GM21367 (cell line): Measurements from ENCODE around the gene CSNK2A2.

Experiments
- ATAC-seq: cut with Tn5 transposase; IDR thresholded peaks from one replicate; pipeline ENCODE4 v1.9.1; 2021; ENCODE audit not compliant: unreplicated experiment

CSNK2A2 gene

GRCh38 chr16:58200004-58200797 is 2.3 kb upstream of the CSNK2A2 start:
- no peak for ATAC-seq

DNA sequence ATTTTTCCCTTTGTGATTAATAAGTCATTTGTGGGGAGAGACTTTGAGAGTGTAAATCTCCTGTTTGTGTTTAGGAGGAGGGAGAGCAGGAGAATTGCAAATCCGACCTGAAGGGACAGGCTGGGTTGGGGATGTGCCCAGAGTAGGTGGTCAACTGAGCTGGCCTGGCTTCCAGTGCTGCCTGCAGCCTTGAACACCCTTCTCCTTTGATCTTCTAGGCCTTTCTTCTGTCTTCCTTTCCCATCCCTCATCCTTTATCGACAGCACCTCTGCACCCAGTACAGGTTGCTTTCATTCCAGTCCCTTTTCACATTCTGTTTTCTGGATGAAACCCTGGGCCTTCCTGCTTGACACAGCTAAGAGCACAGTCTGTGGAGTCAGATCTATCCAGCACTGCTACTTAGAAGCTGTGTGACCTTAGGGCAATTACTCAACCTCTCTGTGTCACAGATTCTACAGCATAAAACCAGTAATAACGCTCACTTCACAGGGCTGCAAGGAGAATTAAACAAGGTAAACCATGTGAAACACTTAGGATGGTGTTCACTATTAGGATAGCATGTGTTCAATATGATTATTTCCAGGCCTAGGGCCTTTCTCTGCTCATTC is 1.0 kb upstream of the CSNK2A2 start:
- no peak for ATAC-seq

GRCh38 chr16:58197314-58198012 is 443 bp downstream of the CSNK2A2 start:
- peak; percentile 4 for ATAC-seq

DNA sequence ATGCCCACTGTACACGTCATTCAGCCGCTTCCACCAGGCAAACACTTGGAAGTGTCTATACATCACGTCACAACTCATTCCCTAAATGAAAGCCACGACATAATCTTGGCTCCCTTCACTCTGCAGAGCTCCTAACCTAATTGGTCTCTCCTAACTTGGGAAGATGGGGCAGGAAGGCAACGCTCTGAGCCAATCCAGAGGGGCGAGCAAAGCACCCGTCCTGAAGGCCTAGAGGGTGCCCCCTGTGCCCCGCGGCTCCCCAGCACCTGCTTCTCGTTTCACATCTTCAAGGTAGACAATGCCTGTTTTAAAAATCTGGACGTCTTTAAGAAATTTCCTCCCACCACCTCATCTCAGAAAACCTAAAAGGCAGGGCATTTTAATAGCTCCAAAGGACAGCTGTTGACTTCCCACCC is 1.0 kb downstream of the CSNK2A2 start:
- no peak for ATAC-seq

GRCh38 chr16:58195771-58196170 is 2.1 kb downstream of the CSNK2A2 start:
- no peak for ATAC-seq

DNA sequence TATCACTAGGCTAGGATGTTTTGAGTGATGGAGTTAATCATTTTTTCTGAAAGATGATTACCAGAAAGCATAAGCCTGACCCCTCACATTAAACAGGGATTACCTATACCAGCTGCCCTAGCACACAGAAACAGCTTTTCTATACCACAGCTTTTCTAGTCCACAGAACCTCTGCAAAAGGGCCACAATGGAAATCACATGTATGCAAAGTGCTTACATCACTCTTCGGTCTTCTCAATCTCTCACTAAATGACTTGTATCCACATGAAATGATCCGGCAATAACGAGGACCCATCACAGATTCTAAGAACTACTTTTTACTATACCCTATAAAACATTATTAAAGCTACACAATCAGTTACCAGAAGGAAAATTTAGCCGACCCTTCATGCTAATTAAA is 2.6 kb downstream of the CSNK2A2 start:
- ATAC-seq, result no peak

DNA sequence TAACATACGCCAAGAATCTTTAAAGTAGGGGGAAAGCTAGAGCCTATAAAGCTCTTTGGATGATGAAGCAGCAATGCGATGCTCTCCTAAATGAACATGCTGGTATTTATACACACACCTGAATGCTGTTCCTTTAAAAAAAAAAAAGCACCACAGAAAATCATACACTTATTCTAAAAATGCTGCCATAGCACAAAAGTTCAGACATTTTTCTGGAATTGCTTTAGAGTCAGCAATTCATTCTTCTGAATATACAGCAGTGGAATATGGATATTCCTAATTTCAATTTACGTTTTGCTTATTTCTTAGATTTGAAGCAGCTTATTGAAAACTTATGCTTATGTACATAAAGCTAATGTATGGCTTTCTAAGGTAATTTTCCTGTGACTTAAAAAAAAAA is 3.1 kb downstream of the CSNK2A2 start:
- no peak for ATAC-seq

GRCh38 chr16:58187665-58188421 is 10.1 kb downstream of the CSNK2A2 start:
- no peak for ATAC-seq

DNA sequence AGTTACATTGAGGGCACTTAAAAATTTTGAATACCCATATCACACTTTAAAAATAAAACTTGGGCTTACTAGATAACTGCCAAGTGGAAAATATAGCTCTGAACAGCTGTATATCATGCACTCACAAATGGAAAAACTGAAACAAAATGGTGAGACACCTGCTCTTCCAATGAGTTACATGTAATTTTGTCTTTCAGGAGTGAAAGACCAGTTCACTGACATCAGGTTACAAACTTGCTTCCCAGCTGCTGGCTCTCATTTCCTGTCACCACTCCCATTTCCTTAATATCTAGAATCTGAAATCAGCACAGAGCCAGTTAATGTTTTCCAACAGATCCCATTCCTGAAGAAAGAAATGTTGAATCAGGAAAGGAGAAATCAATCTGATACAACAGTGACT is 10.8 kb downstream of the CSNK2A2 start:
- no peak for ATAC-seq

GRCh38 chr16:58186176-58186944 is 11.5 kb downstream of the CSNK2A2 start:
- ATAC-seq, result no peak

- ATAC-seq, result no peak
Observed at GRCh38 chr16:58177353-58177710, 20.6 kb downstream of the CSNK2A2 start.

GRCh38 chr16:58176608-58177352 is 21.1 kb downstream of the CSNK2A2 start:
- no peak for ATAC-seq

GRCh38 chr16:58170223-58170622 is 27.7 kb downstream of the CSNK2A2 start:
- no peak for ATAC-seq

DNA sequence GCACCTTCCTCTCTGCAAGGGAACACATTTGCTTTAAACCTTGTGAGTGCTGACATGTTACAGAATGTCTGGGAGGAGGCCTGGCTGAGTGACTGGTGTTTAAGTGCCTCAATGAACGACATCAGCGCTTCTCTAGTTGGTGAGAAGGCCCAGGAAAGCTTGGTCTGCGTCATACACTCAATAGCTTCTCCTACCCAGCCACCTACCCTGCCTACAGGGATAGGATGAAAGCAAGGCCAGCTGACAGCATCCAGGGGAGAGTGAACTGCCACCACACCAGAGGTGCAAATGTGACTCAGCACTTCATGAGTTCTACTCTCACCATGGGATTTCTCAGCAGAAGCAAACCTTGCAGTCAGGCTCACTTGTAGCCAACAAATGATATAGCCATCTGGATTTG is 37.1 kb downstream of the CSNK2A2 start:
- no peak for ATAC-seq

DNA sequence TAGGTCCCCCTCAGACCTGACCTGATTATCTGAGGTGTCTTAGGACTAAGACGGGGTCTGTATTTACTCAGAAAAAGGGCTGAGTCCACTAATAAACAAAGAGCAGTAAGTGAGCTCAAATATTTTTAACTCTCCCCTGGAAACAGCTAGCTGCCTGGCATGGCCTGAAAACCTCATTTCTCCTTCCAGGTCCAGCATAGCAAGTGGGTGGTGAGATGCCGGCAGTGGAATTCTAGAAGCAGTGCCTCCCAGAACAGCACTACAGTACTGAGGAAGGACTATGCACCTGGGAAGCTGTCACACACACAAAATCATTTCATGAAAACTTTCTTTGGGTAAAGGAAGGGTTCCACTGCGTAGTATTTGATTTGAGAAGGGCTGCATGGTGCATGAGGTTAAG is 39.2 kb downstream of the CSNK2A2 start:
- no peak for ATAC-seq

- no peak for ATAC-seq
Observed at GRCh38 chr16:58157951-58158540, 39.9 kb downstream of the CSNK2A2 start.

DNA sequence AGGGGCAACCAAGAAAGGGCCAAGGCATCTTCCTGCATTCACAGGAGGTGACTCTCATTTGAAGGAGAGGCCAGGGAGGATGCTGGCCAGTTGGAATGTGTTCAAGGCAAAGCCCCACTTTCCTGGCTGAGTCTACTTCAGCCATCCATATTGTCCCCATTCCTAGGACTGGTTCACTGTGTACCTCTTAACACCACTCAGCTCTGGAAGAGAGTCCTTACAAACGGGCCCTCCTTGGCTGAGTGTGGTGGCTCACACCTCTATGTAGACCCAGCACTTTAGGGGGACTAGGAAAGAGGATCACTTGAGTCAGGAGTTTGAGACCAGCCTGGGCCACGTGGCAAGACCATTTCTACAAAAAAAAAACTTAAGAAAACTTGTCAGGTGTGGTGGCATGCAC is 40.7 kb downstream of the CSNK2A2 start:
- ATAC-seq, result no peak

DNA sequence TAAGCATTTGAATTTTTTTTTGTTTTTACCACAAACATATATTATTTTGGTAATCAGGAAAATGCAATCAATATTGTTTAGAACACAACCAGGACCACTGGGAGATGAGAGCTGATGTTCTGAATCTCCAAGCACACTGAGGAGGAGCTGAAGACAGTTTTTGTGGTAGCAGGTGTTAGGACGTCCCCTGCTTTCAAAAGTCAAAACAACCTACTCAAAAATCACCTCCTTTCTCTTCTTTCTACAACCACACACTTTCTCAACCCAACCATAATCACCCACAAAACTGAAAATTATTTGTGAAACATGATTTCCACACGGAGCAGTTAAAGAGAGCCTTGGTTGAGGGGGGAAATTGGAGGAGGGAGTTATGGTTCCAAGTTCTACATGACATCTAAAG is 42.1 kb downstream of the CSNK2A2 start:
- ATAC-seq, result no peak

GRCh38 chr16:58154345-58154744 is 43.6 kb downstream of the CSNK2A2 start:
- no peak for ATAC-seq
